HG02973 (cell line): Measurements from ENCODE around the gene ST6GALNAC5.
"Not testable (repeated sequence)": the region's sequence is repeated elsewhere in the genome, so short reads cannot be mapped to it uniquely, and the experiment has no call there.

Experiments
- ATAC-seq: cut with Tn5 transposase; IDR thresholded peaks from one replicate; pipeline ENCODE4 v1.9.1; 2021; ENCODE audit warnings: moderate library complexity; ENCODE audit not compliant: unreplicated experiment

The ST6GALNAC5 gene

DNA sequence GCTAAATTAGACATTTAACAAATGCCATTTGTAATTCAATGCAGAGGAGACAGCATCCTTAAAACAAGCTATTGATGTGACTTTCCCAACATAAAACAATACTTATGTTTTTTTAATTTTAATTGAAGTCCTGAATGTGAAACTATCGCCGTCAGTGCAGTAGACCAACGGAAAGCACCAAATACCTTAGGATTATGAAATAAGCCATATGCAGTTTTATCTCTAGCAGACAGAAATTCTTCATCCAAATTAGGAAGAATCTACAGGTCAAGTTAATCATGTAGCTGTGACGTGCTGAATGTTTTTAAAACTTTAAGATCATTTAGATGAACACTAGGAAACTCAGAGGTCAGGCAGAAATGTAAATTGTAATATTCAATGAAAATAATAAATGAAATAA lies 714 bp upstream of the ST6GALNAC5 start:
- no peak for ATAC-seq

- no peak for ATAC-seq
Observed at GRCh38 chr1:76868154-76868882, 1.0 kb downstream of the ST6GALNAC5 start.

- ATAC-seq: no peak
Observed at GRCh38 chr1:76868916-76869315, 1.6 kb downstream of the ST6GALNAC5 start.

GRCh38 chr1:76870037-76870436 lies 2.8 kb downstream of the ST6GALNAC5 start:
- no peak for ATAC-seq

GRCh38 chr1:76871355-76871974 lies 4.2 kb downstream of the ST6GALNAC5 start:
- peak; percentile 92 for ATAC-seq

GRCh38 chr1:76872944-76873343 lies 5.7 kb downstream of the ST6GALNAC5 start:
- no peak for ATAC-seq

DNA sequence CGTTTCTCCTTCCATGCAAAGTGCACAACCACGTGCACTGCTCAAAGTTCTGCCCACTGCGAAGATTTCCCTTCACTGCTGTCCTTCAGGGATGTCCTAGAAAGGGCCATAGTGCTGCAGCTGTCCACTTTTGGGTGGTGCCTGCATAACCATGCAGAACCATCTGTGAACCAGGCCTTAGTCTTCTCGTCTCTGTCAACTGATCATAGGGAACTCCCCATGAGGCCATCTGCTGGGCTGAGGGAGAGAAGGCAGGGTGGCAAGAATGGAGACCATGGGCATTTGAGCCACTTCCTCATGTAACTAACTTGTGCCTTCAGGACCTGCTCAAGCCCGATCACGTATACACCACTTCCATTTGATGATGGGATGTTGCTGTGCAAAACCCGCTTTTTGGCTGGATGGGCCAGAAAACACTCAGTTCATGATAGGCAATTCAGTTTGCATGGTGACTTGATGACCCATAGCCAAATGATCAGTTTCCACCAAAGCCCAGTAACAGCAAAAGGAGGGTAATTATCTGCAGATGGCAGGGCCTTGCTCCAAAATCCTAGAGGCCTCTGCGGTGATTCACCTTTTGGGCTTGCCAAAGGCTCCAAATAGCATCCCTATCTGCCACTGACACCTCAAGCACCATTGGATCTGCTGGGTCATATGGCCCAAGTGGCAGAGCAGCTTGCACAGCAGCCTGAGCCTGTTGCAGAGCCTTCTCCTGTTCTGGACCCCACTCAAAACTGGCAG lies 9.5 kb downstream of the ST6GALNAC5 start:
- ATAC-seq: no peak

DNA sequence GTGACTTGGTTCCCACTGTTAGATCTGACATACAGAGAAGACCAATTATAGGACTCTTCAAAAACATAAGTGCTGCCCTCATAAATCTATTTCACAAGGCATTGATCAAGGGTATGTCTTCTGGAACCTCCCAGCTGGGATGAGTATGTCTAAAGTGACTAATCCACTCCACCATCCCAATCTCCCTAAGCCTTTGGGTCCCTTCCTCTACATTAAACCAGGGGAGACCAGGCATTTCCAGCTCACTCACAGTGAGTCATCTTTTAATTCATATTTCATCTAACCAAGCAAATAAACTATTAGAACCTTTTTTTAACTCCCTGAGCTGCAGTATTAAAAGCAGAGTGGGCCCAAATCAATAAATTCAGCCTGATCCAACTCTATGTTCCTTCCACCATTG lies 11.7 kb downstream of the ST6GALNAC5 start:
- ATAC-seq: not testable (repeated sequence)

DNA sequence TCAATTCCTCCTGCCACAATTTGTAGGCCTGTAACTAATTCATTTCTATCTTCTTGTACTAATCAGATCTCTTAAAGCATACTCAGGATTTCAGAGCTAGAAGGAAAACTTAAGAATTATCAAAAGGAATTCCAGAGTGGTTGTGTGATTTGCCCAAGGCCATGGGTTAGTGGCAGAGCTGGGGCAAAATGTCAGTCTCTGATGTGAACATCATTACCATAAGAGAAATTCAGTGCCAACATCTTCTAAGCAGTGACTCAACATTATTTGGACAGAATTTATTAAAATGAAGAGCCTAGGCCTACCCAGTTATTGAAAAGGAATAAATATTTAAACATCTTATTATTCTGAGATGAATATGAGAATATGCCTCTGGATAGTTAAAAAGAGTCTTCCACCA lies 14.5 kb downstream of the ST6GALNAC5 start:
- no peak for ATAC-seq

- ATAC-seq: no peak
Observed at GRCh38 chr1:76891931-76892622, 24.8 kb downstream of the ST6GALNAC5 start.

GRCh38 chr1:76892675-76893074 lies 25.4 kb downstream of the ST6GALNAC5 start:
- ATAC-seq: no peak

- peak; percentile 98 for ATAC-seq
Observed at GRCh38 chr1:76901158-76901767, 34.0 kb downstream of the ST6GALNAC5 start.

GRCh38 chr1:76905876-76906595 lies 38.8 kb downstream of the ST6GALNAC5 start:
- no peak for ATAC-seq

DNA sequence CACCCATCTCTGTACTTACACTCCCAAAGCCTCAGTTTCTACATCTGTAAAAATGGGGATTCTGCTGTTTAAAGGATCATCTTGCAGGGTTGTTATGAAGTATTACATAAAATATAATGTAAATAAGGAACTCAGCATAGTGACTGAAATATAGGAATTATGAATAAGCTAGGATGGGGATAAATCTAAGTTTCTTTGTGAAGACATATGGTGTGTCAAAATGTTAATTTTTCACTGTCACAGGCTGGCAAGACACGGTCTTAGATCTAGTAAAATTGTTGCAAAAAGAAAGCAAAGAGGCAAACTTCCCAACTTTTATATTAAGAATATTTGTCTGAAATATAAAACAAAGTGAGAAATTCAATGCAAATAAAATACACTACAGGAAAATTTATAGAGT lies 42.0 kb downstream of the ST6GALNAC5 start:
- ATAC-seq: no peak

GRCh38 chr1:76919085-76919484 lies 51.8 kb downstream of the ST6GALNAC5 start:
- no peak for ATAC-seq

GRCh38 chr1:76921590-76921989 lies 54.3 kb downstream of the ST6GALNAC5 start:
- ATAC-seq: no peak

GRCh38 chr1:76925825-76926224 lies 58.5 kb downstream of the ST6GALNAC5 start:
- no peak for ATAC-seq

- no peak for ATAC-seq
Observed at GRCh38 chr1:76928522-76928921, 61.2 kb downstream of the ST6GALNAC5 start.

- no peak for ATAC-seq
Observed at GRCh38 chr1:76929136-76929535, 61.9 kb downstream of the ST6GALNAC5 start.
